Measurements from ENCODE around the gene VEPH1.

Gene VEPH1

GRCh38 chr3:157502916-157503595 is at the start of gene VEPH1:
Gene VEPH1 (minus strand): TSS chr3:157503416. CDS start chr3:157495349, 8,067 bp downstream.
- DNase-seq: no peak

- DNase-seq: no peak
Observed at GRCh38 chr3:157551961-157552360, 48.7 kb upstream of the VEPH1 start.

GRCh38 chr3:157549498-157549897 is 46.3 kb upstream of the VEPH1 start:
- no peak for DNase-seq

- no peak for DNase-seq
Observed at GRCh38 chr3:157544501-157545130, 41.4 kb upstream of the VEPH1 start.

- DNase-seq: no peak
Observed at GRCh38 chr3:157543501-157544035, 40.4 kb upstream of the VEPH1 start.

- no peak for DNase-seq
Observed at GRCh38 chr3:157542711-157543500, 39.7 kb upstream of the VEPH1 start.

- DNase-seq: no peak
Observed at GRCh38 chr3:157541506-157542236, 38.5 kb upstream of the VEPH1 start.

GRCh38 chr3:157540656-157541055 is 37.4 kb upstream of the VEPH1 start:
- DNase-seq: no peak

GRCh38 chr3:157535667-157536066 is 32.5 kb upstream of the VEPH1 start:
- no peak for DNase-seq

GRCh38 chr3:157534725-157535161 is 31.5 kb upstream of the VEPH1 start:
- no peak for DNase-seq

- no peak for DNase-seq
Observed at GRCh38 chr3:157533298-157534070, 30.3 kb upstream of the VEPH1 start.

- no peak for DNase-seq
Observed at GRCh38 chr3:157532529-157533297, 29.5 kb upstream of the VEPH1 start.

- DNase-seq: no peak
Observed at GRCh38 chr3:157531771-157532170, 28.6 kb upstream of the VEPH1 start.

- no peak for DNase-seq
Observed at GRCh38 chr3:157531301-157531660, 28.1 kb upstream of the VEPH1 start.

- no peak for DNase-seq
Observed at GRCh38 chr3:157530637-157531300, 27.6 kb upstream of the VEPH1 start.

- DNase-seq: no peak
Observed at GRCh38 chr3:157529751-157530150, 26.5 kb upstream of the VEPH1 start.

GRCh38 chr3:157529085-157529484 is 25.9 kb upstream of the VEPH1 start:
- no peak for DNase-seq

- no peak for DNase-seq
Observed at GRCh38 chr3:157527131-157527881, 24.1 kb upstream of the VEPH1 start.

GRCh38 chr3:157526036-157526435 is 22.8 kb upstream of the VEPH1 start:
- no peak for DNase-seq

- DNase-seq: no peak
Observed at GRCh38 chr3:157523814-157524213, 20.6 kb upstream of the VEPH1 start.
